Measurements from ENCODE around the gene ATP4B.

Gene ATP4B

DNA sequence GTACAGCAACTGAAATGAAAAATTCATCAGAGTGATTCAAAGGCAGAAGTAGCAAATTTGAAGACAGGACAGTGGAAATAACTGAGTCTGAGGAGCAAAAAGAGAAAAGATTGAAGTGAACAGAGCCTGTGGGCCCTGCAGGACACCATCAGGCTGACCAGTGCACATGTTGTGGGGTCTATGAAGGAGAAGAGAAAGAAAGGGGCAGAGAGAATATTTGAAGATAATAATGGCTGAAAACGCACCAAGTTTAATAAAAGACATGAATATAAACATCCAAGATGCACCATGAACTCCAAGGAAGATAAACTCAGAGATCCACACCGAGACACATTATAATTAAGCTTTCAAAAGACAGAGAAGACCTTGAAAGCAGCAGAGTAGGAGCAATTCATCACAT is 15.4 kb downstream of the ATP4B start:
- DNase-seq (ENCODE audit: low read depth): no peak

DNA sequence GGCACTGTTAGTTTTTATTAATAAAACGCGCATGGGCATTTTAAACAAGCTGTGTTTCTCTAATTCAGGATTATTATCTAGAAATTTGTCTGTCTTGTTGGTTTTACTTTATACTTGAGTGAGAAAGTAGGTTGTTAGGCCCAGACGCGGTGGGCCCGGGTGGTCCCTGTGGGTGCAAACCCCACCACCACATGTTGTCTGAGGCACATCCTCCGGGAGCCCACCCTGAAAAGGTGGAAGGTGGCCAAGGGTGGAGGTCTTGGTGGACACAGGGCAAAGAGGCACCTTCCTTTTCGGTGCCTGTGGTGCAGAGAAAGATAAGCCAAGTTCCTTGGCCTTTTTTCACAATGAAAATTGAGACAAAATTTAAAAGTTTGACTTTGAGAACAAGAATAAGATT is 16.6 kb downstream of the ATP4B start:
- DNase-seq (ENCODE audit: low read depth): no peak

DNA sequence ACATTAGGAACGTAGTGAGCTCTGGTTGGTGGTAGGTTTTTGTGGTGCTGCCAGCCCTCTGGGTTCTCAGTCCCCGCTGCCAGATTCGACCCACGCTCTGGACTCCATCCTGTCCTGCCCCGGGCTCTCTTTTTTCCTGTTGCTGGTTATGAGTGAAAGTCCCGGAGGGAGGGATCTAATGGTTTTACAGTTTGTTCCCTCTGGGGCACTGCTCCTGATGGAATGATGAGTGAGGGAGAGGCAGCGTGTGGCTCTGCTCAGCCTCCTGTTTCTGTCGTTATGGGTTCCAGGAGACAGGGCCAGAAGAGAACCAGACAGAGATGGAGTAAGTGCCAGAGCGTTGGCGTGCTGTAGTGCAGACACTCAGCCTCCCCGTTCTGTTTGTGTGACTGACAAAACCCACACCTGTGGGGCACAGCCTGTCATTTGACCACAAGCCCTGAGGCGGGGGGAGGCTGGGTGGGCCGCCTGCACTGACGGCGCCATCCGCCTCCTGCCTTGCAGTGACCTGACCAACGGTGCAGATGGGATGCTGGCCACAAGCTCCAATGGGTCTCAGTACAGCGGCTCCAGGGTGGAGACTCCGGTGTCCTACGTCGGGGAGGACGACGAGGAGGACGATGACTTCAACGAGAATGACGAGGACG is 18.3 kb downstream of the ATP4B start:
- no peak for DNase-seq (ENCODE audit: low read depth)

DNA sequence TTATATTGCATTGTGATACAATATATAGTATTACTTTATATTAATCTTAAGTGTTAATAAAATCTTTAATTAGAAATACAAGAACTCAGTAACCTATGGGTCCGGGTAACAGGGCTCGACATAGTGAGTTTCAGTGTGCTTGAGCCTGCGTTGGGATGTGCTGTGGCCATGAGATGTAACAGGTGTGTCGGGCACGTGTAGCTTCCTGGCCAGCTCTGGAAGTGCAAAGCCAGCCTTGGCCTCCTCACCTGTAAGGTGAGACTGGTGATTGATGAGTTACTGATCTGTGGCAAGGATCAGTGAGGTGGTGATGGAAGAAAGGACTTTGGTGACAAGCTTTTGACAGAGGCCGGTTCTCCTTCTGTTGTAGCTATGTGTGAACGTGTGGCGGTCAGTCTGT is 19.2 kb downstream of the ATP4B start:
- DNase-seq (ENCODE audit: low read depth): no peak

DNA sequence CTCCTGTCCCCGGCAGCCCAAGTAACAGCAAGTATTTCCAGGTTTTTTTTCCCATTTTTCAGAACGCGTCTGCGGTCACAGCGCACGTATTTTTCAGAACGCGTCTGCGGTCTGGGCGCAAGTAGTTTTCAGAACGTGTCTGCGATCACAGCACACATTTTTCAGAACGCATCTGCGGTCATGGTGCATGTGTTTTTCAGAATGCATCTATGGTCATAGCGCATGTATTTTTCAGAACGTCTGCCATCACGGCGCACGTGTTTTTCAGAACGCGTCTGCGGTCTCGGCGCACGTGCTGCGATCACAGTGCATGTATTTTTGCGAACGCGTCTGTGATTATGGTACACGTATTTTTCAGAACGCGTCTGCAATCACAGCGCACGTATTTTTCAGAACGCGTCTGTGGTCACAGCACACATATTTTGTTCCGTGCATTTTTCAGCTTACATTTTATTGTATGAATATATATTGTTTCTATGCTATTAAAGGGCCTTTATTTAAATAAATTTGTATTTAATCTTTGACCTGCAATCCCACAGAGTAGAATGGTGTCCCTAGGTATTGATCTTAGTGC is 19.7 kb downstream of the ATP4B start:
- no peak for DNase-seq (ENCODE audit: low read depth)

DNA sequence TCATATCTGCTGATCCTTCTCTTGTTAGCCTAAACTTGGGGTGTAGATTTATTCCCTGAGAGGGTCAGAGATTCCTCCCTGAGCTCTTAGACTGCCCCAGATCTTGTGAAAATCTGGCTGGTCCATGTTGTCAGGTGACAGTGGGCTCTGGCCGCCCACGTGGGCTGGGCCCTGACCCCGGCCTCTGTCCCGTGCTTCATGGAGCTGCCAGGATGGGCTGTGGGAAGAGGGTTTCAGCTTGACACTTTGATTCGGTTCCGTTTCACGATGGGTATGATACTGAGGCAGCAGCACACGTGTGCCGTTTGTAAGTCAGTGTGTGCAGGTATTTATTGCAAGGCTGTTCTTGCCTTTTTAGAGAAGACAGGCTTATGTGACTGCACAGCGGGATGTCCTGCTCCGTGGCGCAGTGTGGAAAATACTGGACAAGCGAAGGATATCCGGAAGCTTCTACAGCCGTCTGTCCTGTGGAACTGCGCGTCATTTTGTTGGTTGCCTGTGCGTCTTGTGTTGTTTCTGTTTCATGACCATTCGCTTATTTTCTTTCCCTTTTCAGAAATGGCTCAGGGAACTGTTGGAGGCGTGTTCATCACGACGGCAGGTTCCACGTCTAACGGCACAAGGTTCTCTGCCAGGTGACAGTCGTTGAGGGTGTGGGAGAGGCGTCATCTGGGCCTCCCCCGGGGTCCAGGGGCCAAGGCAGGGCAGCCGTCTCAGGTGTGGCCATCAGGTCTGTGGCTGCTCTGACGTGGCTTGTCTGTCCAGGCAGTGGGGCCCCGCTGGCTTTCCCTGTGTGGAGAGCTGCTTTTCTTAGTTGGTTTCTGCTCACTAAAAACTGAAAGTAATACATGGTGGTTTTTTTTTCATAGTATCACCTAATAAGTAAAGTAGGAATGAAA is 20.5 kb downstream of the ATP4B start:
- DNase-seq (ENCODE audit: low read depth): no peak

DNA sequence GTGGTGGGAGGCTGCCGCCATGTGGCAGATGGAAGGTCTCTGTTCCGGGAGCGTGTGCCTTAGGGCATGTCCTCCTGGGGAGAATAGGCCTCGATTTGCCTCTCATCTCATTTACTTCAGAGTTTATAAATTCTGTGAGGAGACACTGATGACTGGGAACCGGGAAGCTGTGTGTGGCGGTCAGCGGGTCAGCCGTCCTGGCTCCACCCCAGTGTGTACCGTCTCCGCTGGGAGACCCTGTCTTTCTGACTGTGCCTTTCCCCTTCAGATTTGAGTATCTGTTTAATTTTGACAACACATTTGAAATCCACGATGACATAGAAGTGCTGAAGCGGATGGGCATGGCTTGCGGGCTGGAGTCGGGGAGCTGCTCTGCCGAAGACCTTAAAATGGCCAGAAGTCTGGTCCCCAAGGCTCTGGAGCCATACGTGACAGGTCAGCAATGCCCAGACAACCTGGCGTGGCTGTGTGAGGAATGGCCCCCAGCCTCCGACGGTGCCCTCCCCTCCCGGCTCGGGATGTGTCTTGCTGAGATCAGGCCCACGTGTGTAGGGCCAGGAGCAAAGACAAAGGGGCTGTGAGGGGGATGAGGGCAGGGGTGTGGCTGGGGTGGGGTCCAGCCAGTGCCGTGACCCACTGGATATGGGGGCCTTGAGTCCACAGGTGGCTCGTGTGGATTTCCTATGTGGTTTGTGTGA is 21.6 kb downstream of the ATP4B start:
- DNase-seq (ENCODE audit: low read depth): no peak

DNA sequence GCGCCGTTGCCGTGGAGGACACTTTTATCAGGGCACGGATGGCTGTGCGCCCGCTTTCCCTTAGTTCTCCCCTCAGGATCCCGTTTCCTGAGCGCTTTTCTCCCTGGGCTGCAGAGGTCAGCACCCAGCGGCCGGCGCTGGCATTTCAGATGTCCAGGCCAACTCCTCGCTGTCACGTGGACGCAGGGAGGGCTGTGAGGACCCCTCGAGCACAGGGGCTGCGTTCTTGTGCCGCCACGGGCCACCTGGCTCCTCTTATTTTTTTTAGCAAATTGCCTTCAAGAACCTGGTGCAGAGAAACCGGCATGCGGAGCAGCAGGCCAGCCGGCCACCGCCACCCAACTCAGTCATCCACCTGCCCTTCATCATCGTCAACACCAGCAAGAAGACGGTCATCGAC is 22.3 kb downstream of the ATP4B start:
- no peak for DNase-seq (ENCODE audit: low read depth)

DNA sequence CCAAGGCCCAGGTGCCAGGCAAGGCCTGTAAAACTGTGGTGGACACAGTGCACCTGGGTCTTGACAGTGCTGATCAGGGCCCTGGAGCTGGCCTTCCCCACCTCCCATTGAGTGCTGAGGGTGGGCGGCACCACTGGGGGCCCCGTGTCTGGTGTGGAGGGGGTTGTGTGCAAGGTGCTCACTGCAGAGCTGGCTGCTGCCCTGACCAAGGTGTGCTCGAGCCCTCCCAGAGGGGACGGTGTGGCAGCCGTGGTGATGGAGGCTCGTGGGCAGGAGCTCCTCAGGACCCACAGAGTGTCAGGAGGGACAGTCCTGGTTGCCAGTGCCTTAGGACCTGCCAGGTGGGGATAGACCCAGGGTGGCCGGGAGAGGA is 23.0 kb downstream of the ATP4B start:
- no peak for DNase-seq (ENCODE audit: low read depth)

DNA sequence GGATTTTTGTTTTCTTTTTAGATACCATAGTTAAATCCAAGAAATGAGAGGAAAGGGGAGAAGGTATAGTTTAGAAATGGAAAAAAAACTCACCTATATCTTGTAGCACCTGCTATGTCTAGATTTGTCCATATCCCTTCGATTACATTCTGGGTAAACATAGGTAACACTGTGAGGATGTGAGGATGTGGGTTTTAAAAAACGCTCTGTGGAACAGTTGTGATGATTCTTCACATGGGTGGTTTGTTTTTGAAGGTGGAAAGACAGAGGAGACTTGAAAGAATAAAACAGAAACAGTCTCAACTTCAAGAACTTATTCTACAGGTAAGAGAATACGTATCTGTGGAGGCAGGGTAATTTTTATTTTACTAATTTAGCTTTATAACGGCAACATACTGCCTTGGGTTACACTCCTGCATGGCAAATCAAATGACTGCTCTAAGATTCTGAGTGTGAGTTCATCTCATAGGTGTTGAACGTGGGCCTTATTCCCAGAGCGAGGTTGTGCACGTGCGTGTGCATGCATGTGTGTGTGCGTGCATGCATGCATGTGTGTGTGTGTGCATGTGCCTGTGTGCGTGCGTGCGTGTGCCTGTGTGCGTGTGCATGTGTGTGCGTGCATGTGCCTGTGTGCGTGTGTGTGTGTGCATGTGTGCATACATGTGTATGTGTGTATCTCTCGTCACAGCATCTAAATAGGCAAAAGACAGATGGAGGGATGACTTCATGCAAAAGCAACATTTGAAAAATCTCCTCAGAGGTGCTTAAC is 23.5 kb downstream of the ATP4B start:
- no peak for DNase-seq (ENCODE audit: low read depth)

DNA sequence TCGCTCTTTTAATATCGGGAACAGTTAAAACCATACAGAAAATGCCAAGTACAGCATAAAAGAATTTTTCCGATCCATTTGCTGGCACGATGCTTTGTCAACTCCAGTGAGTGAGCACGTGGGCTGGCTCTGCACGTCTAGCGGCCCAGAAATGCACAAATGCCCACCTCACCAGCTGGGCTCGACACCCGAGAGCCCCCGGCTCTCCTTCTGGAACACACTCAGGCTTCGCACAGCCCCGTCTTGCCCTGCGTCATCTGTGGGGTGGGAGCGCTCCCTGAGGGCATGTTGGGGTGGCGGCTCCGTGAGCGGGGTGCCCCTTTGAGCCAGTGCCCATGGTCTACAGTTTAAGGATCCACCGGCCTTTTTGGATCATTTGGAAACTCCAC is 24.5 kb downstream of the ATP4B start:
- no peak for DNase-seq (ENCODE audit: low read depth)

DNA sequence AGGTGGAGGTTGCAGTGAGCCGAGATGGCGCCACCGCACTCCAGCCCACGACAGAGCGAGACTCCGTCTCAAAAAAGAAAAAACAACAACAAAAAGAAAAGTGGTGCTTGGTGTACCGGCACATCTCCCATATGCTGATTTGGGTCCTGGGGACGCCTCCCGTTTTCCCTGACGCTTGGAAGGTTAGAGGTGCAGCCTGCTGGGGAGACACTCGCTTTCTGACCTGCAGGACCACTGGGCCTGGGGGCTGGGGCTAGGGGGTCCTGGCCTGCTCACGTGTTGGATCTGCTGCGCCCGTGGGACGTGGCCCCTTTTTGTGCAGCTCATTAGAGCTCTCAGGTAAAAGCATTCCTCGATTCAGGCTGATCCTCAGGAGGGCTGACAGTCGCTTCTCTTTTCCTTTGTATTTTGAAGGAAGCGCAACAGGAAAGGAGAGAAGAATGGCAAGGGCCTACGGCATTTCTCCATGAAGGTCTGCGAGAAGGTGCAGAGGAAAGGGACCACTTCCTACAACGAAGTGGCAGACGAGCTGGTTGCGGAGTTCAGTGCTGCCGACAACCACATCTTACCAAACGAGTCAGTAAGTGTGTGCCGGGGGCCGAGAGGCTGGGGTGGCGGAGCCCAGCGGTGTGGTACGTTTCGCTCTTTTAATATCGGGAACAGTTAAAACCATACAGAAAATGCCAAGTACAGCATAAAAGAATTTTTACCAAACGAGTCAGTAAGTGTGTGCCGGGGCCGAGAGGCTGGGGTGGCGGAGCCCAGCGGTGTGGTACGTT is 25.1 kb downstream of the ATP4B start:
- DNase-seq (ENCODE audit: low read depth): no peak

DNA sequence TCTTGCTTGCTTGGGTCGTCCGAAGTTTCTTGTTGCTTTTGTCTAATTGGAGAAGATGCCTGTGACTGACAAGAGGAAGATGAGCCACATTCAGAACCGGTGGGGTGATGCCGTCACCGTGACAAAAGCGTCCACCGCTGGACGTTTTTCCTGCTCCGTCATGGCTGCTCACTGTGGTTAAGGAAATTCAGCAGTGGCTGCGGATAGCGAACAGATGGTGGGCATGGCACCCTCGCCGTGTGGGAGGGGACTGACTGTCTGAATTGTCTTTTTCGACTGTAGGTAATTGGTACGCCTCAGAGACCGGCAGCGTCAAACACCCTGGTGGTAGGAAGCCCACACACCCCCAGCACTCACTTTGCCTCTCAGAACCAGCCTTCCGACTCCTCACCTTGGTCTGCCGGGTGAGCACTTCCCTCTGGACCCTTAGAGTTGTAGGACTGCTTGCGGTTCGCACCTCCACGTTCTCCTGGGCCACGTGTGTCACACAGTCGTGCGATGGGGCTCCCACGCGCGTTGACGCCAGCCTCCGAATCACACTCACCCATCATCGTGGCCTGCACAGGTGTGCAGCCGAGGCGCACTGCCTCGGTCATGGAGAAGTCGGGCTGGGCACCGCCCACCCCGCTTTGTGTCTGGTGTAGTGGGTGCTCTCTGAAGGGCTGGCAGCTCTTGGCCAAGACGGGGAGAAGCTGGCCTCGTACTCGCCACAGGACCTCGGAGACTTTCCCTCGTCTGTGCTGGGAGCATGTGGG is 26.5 kb downstream of the ATP4B start:
- DNase-seq (ENCODE audit: low read depth): no peak

DNA sequence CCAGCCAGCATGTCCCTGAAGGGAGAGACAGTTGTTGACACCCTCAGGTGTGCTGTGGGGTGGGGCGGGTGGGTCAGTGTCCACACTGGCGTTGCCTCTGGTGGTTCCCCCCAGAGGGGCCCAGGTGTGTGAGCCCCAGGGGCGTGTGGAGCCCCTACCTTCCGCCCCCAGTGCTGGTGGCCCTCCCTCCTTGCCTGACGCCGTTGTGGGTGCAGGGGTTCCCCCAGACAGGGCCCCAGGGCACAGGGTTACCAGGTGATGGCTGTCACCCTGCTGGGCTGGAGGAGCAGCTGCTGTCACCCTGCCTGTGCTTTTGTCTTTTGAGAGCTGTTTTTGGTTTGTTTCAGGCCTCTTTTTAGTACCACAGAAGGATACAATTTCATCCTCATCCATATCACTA is 27.2 kb downstream of the ATP4B start:
- no peak for DNase-seq (ENCODE audit: low read depth)

DNA sequence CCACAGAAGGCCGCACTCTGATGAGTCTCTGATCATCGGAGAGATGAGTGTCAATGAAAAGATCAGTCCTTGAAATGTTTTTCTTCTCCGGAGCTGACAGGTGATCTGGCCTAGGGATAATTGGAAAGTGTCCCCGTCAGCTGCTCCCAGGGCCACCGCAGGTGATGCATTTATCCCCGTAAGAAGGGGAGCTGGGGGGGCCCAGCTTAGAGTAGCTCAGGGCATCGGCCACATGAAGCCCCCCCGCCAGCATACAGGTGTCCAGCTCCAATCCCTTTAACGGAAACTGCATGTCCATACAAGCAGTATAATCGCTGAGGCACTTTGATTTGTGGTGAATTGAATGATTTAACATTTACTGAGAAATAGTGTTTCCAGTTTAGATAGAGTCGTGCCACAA is 27.7 kb downstream of the ATP4B start:
- no peak for DNase-seq (ENCODE audit: low read depth)

DNA sequence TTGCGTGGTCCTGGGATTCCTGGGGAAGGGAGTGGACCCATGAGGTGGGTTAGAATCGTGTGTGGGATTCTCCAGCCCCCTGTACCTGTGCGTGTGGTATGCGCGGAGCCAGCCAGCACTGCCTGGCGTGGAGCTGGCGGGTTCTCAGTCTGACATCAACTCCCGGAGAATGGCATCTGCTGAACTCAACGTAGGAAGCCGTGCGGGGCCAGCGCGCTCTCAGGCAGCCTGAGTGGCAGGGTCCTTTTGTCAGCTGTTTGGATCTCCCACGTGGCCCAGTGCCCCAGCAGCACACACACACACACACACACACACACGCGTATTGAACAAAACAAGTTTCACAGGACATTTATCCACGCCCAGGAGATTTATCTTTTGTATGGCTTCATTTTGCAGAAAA is 28.1 kb downstream of the ATP4B start:
- no peak for DNase-seq (ENCODE audit: low read depth)

DNA sequence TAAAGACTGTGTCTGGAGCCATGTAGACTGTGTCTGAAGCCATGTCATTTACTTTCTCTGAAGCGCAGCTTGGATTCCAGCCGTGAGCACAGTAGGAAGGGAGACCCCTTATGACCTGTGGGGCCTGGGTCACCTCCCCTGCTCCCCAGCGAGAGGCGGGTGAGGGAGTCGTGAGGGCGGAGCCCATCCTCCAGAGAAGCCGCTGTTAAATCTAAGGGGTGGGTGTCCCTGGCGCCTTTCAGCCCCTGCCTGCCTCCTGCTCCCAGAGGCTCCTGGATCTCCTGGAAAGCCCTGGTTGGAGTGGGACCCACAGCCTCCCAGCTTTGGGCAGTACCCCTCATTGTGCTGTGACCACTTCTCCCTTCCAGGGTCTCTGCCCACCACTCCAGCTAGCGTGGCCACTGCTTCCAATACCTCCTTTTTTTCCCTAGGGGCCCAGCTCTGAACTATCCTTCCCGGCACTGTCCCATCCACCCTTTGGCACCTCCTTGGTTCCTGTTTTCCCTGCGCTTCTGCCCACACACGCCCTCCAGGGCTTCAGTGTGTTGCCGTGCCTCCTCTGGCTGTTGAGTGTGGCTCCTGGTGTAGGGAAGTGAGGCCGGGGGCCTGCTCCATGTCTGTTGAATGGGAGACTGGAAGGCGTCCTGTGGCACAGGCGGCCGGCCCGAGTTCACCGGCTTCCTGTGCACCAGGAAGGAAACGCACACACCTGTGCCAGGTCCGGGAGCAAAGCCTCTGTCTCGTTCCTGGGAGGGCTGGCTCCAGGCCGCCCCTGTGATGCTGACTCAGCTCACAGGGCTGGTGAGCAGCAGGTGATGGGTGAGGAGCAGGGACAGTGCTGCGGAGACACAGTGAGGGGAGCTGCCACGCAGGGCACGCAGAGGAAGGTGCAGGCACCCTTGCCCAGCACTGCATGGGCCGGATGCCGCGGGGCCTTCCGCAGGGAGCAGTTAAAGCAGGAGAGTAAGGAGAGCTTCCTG is 29.4 kb downstream of the ATP4B start:
- no peak for DNase-seq (ENCODE audit: low read depth)

DNA sequence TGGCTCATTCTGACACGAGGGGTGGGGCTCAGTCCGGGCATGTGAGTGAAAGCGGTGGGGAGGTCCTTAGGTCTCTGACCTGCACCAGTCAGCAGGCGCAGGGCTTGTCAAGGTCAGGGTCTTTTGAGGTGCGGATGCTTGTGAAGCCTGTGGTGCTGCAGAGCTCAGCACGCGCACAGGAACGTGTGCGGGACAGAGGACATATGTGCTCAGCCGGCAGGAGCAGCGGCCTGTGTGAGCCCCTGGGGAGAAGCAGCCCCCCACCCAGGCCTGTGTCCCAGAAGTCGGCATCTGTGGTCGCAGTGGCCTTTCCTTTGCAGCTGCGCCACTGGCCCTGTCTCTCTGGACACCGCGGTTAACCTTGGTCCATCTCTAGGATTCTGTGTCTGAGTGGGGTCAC is 30.9 kb downstream of the ATP4B start:
- no peak for DNase-seq (ENCODE audit: low read depth)

Measured in EH (cell line).